HCT116 (cell line): Measurements from ENCODE around the gene TBC1D16. TPM values are rescaled to one million over a fixed set of nuclear protein-coding genes. Genes with fewer than 3 reads are reported as not detected.

Experiments used
- ATAC-seq: fragments of 200-7000 bp; cut with Tn5 transposase; 2 replicates; pipeline ENCODE4 v1.9.1; 2020; ENCODE audit warnings: mild to moderate bottlenecking, moderate library complexity
- BruUV-seq: library from RNA; stranded (reverse); fragments of 400-500 nt; replicated peaks from 2 replicates; lab custom pipeline; 2021; lab: Mats Ljungman, UMichigan
- CTCF ChIA-PET: fragments of 300-600 bp; sonication (Branson Sonifier 250); formaldehyde crosslinking; loops from one replicate; lab custom pipeline; 2021; ENCODE audit warnings: antibody characterized with exemption; lab: Charles Lee
- POLR2A ChIA-PET: fragments of 300-600, 350-600 bp; sonication (Branson Sonifier 250); formaldehyde crosslinking; loops from one replicate; lab custom pipeline; 2021; ENCODE audit warnings: antibody characterized with exemption; lab: Charles Lee
- RAD21 ChIA-PET, 2 experiments: fragments of 300-600 bp; sonication (Branson Sonifier 250); formaldehyde crosslinking; loops; one replicate each; lab custom pipeline; 2023; ENCODE audit warnings: low total read pairs in 2 of 2; ENCODE audit not compliant: uncharacterized antibody in 2 of 2, unreplicated experiment in 2 of 2, low non-redundant PET in 1 of 2; lab: Charles Lee
- DNase-seq: peaks from one replicate; pipeline ENCODE4 v3.0.0-alpha.2; 2010; ENCODE audit warnings: low read depth, low spot score
- H2AFZ ChIP-seq: fragments of 200-600 bp; shearing (Covaris generic), sonication (generic); 2 replicates; pipeline ENCODE4 v1.6.1; 2017; ENCODE audit warnings: low read depth, mixed run types, mixed read lengths, antibody characterized with exemption, low read length; ENCODE audit not compliant: poor library complexity, severe bottlenecking
- H3K27ac ChIP-seq: 2 replicates; pipeline ENCODE4 v1.5.1; 2012; ENCODE audit warnings: low read depth, low read length
- H3K27me3 ChIP-seq: fragments of 200-600 bp; sonication (generic); 2 replicates; pipeline ENCODE4 v1.6.1; 2016; ENCODE audit warnings: mixed run types, low read length, mixed read lengths; ENCODE audit not compliant: insufficient read depth
- H3K36me3 ChIP-seq, 2 experiments: fragments of 200-500 bp in 1 of 2; fragments of 200-600 bp in 1 of 2; sonication (Bioruptor generic) in 1 of 2; sonication (generic) in 1 of 2; 2 replicates each; pipeline versions ENCODE4 v1.5.1 to v1.6.1; 2014 to 2016; ENCODE audit warnings: low read length in 2 of 2, inconsistent platforms in 1 of 2, mixed read lengths in 1 of 2, mixed run types in 1 of 2; ENCODE audit not compliant: insufficient read depth in 2 of 2, control insufficient read depth in 1 of 2
- H3K4me1 ChIP-seq, 2 experiments: fragments of 200-600 bp in 1 of 2; sonication (generic) in 1 of 2; 2 replicates each; pipeline versions ENCODE4 v1.5.1 to v1.6.1; 2012 to 2017; ENCODE audit warnings: low read length in 2 of 2, inconsistent platforms in 1 of 2, mild to moderate bottlenecking in 1 of 2, mixed read lengths in 1 of 2, mixed run types in 1 of 2, moderate library complexity in 1 of 2; ENCODE audit not compliant: insufficient read depth in 2 of 2, control insufficient read depth in 1 of 2
- H3K4me2 ChIP-seq: fragments of 200-600 bp; sonication (generic); 2 replicates; pipeline ENCODE4 v1.6.1; 2017; ENCODE audit warnings: mixed run types, low read length, mixed read lengths
- H3K4me3 ChIP-seq, 2 experiments: fragments of 200-600 bp in 1 of 2; sonication (generic) in 1 of 2; replicated peaks in 1 of 2; 2 replicates each; pipeline ENCODE4 v1.5.1; 2011 to 2016; ENCODE audit warnings: low read length in 2 of 2, control low read depth in 1 of 2, low read depth in 1 of 2, mild to moderate bottlenecking in 1 of 2, mixed read lengths in 1 of 2, mixed run types in 1 of 2
- H3K79me2 ChIP-seq: fragments of 200-600 bp; sonication (generic); 2 replicates; pipeline ENCODE4 v1.6.1; 2017; ENCODE audit warnings: mild to moderate bottlenecking, mixed run types, low read length, moderate library complexity, mixed read lengths; ENCODE audit not compliant: insufficient read depth
- H3K9ac ChIP-seq: fragments of 200-600 bp; sonication (generic); 2 replicates; pipeline ENCODE4 v1.6.1; 2016; ENCODE audit warnings: low read length, mixed read lengths
- H3K9me2 ChIP-seq: fragments of 200-600 bp; sonication (generic), shearing (Covaris generic); 2 replicates; pipeline ENCODE4 v1.6.1; 2017; ENCODE audit warnings: mixed run types, mild to moderate bottlenecking, moderate library complexity; ENCODE audit not compliant: insufficient read depth
- H3K9me3 ChIP-seq, 2 experiments: fragments of 200-500 bp in 1 of 2; fragments of 200-600 bp in 1 of 2; sonication (Bioruptor generic) in 1 of 2; sonication (generic) in 1 of 2; 2 replicates each; pipeline ENCODE4 v1.6.1; 2014 to 2017; ENCODE audit warnings: low read length in 2 of 2, mixed read lengths in 2 of 2, inconsistent platforms in 1 of 2, low read depth in 1 of 2, mild to moderate bottlenecking in 1 of 2, mixed run types in 1 of 2, moderate library complexity in 1 of 2; ENCODE audit not compliant: control insufficient read depth in 1 of 2, insufficient read depth in 1 of 2
- H4K20me1 ChIP-seq: fragments of 200-600 bp; sonication (generic), shearing (Covaris generic); 2 replicates; pipeline ENCODE4 v1.6.1; 2017; ENCODE audit warnings: mixed run types, mild to moderate bottlenecking, moderate library complexity; ENCODE audit not compliant: insufficient read depth
- CEBPB ChIP-seq: IDR thresholded peaks from 2 replicates; pipeline ENCODE4 v1.6.1; 2012; ENCODE audit warnings: low read depth
- FOSL1 ChIP-seq: IDR thresholded peaks from 2 replicates; pipeline ENCODE4 v1.6.1; 2012; ENCODE audit warnings: low read depth
- MAX ChIP-seq: IDR thresholded peaks from 2 replicates; pipeline ENCODE4 v1.6.1; 2012
- SIN3A ChIP-seq: IDR thresholded peaks from 2 replicates; pipeline ENCODE4 v1.6.1; 2012; ENCODE audit warnings: low read depth
- TCF7L2 ChIP-seq: IDR thresholded peaks from 2 replicates; pipeline ENCODE4 v1.7.0; 2011; ENCODE audit warnings: borderline replicate concordance, inconsistent platforms; ENCODE audit not compliant: insufficient read depth, insufficient read length; ENCODE audit errors: extremely low read depth
- YY1 ChIP-seq: IDR thresholded peaks from 2 replicates; pipeline ENCODE4 v1.6.1; 2011; ENCODE audit warnings: low read length, low read depth, moderate library complexity, mild to moderate bottlenecking; ENCODE audit not compliant: insufficient replicate concordance; ENCODE audit errors: extremely low read depth
- ZFX ChIP-seq: fragments of 450-650 bp; IDR thresholded peaks from 2 replicates; pipeline ENCODE4 v1.6.1; 2017
- intact Hi-C: fragments of 100-400 bp; cut with micrococcal nuclease; formaldehyde crosslinking; loops from 2 replicates; pipeline ENCODE4 v1.10.0; 2022
- total RNA-seq: library from RNA; stranded (reverse); gene quantifications from one replicate; pipeline ENCODE4 v1.2.1, GENCODE V29; 2021; ENCODE audit not compliant: unreplicated experiment
- TF ChIP-seq, protein P1 (sequence below): IDR thresholded peaks from 2 replicates; pipeline ENCODE4 v1.6.1; 2012
- TF ChIP-seq, protein P2 (sequence below): IDR thresholded peaks from 2 replicates; pipeline ENCODE4 v1.6.1; 2012; ENCODE audit warnings: low read depth

TBC1D16 gene
- total RNA-seq, 1 experiment from 2014 or later = 31.1 TPM

- TF ChIP-seq YY1 = no peak
- TF ChIP-seq, protein P1, sequence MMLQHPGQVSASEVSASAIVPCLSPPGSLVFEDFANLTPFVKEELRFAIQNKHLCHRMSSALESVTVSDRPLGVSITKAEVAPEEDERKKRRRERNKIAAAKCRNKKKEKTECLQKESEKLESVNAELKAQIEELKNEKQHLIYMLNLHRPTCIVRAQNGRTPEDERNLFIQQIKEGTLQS = no peak
- no peak for TF ChIP-seq MAX
- TF ChIP-seq ZFX = no peak
- no peak for TF ChIP-seq SIN3A
- TF ChIP-seq, protein P2, sequence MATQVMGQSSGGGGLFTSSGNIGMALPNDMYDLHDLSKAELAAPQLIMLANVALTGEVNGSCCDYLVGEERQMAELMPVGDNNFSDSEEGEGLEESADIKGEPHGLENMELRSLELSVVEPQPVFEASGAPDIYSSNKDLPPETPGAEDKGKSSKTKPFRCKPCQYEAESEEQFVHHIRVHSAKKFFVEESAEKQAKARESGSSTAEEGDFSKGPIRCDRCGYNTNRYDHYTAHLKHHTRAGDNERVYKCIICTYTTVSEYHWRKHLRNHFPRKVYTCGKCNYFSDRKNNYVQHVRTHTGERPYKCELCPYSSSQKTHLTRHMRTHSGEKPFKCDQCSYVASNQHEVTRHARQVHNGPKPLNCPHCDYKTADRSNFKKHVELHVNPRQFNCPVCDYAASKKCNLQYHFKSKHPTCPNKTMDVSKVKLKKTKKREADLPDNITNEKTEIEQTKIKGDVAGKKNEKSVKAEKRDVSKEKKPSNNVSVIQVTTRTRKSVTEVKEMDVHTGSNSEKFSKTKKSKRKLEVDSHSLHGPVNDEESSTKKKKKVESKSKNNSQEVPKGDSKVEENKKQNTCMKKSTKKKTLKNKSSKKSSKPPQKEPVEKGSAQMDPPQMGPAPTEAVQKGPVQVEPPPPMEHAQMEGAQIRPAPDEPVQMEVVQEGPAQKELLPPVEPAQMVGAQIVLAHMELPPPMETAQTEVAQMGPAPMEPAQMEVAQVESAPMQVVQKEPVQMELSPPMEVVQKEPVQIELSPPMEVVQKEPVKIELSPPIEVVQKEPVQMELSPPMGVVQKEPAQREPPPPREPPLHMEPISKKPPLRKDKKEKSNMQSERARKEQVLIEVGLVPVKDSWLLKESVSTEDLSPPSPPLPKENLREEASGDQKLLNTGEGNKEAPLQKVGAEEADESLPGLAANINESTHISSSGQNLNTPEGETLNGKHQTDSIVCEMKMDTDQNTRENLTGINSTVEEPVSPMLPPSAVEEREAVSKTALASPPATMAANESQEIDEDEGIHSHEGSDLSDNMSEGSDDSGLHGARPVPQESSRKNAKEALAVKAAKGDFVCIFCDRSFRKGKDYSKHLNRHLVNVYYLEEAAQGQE = no peak
- TF ChIP-seq CEBPB = no peak
- no peak for TF ChIP-seq TCF7L2
- no peak for TF ChIP-seq FOSL1
These were observed 57.7 kb downstream of the TBC1D16 start (continued) for GRCh38 chr17:79977708-79978547.

DNA sequence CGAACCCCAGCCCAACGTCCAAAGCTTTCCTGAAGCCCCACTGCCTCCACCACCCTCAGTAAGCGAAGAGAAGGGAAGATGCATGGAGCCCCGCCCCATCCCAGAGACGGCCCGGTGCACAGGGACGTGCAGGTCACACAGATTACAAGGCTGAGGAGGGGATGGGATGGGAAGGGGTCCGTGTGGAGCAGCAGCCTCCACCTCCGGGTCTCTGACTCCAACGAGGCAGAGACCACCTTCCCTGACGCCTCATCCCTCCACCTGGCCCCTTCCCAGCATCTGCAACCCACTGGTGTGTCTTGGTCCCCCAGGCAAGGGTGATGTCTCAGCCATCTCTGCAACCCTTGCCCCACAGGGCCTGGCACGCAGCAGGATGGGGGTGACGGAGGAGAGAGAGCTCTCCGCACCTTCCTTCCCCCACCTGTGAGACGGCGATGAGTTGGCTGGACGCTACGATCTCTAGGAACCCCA is 58.5 kb downstream of the TBC1D16 start:
- H3K36me3 ChIP-seq = no peaks in the 10 kb centered on the region
- CTCF ChIA-PET = no interaction called here
- no TSS peak for BruUV-seq

More for the DNA sequence above, 58.5 kb downstream of the TBC1D16 start:
- Histone ChIP-seq H3K9me3 (no peaks in the 10 kb centered on the region), H3K4me3 (no peak overlapping the region)
- no peak for TF ChIP-seq FOSL1
- TF ChIP-seq, all 23 proteins: peak for 0
- POLR2A ChIA-PET = interaction anchor here (0.6 to 0.8 kb wide), 2 partner anchors 9 to 185 kb away, joined by 3 to 4 read pairs; no protein-coding TSS in a partner anchor
- RAD21 ChIA-PET = no interaction called here
- H3K9ac ChIP-seq = no peak overlapping the region
- H3K4me2 ChIP-seq = no peak overlapping the region
- H3K9me2 ChIP-seq = no peaks in the 10 kb centered on the region
- no peak overlapping the region for H3K27ac ChIP-seq
- intact Hi-C loops = no loop called here
- no peaks in the 10 kb centered on the region for H3K79me2 ChIP-seq
- H3K27me3 ChIP-seq = no peaks in the 10 kb centered on the region
- H2AFZ ChIP-seq = no peak overlapping the region
- DNase-seq (no peak), ATAC-seq (no peak)
- no peaks in the 10 kb centered on the region for H3K4me1 ChIP-seq
- no peaks in the 10 kb centered on the region for H4K20me1 ChIP-seq
